SK-N-DZ (cell line): ENCODE measurements around the gene LBH.

Source experiments
- DNase-seq: peaks from one replicate; pipeline ENCODE4 v3.0.0-alpha.2; 2015; ENCODE audit warnings: low spot score

Gene LBH

GRCh38 chr2:30235008-30235655 lies 3.8 kb downstream of the LBH start:
- DNase-seq = no peak

- DNase-seq = no peak
Measured at GRCh38 chr2:30235859-30236535, 4.7 kb downstream of the LBH start.

GRCh38 chr2:30236591-30237238 lies 5.4 kb downstream of the LBH start:
- DNase-seq = no peak

- DNase-seq = no peak
Measured at GRCh38 chr2:30237239-30237965, 6.1 kb downstream of the LBH start.

- no peak for DNase-seq
Measured at GRCh38 chr2:30237966-30238800, 6.8 kb downstream of the LBH start.

- DNase-seq = peak; percentile 77
Measured at GRCh38 chr2:30239308-30239985, 8.1 kb downstream of the LBH start.

GRCh38 chr2:30239986-30240752 lies 8.8 kb downstream of the LBH start:
- DNase-seq = no peak

GRCh38 chr2:30243231-30243630 lies 11.9 kb downstream of the LBH start:
- DNase-seq = no peak

- DNase-seq = no peak
Measured at GRCh38 chr2:30245364-30245763, 14.0 kb downstream of the LBH start.

- DNase-seq = no peak
Measured at GRCh38 chr2:30248791-30249190, 17.5 kb downstream of the LBH start.

- DNase-seq = no peak
Measured at GRCh38 chr2:30249354-30249753, 18.0 kb downstream of the LBH start.

GRCh38 chr2:30250421-30250820 lies 19.1 kb downstream of the LBH start:
- no peak for DNase-seq

GRCh38 chr2:30252723-30253701 lies 21.7 kb downstream of the LBH start:
- peak; percentile 65 for DNase-seq

GRCh38 chr2:30253873-30254684 lies 22.7 kb downstream of the LBH start:
- DNase-seq = no peak

GRCh38 chr2:30254685-30255001 lies 23.3 kb downstream of the LBH start:
- DNase-seq = no peak

- DNase-seq = no peak
Measured at GRCh38 chr2:30255026-30255425, 23.7 kb downstream of the LBH start.

GRCh38 chr2:30255466-30256408 lies 24.4 kb downstream of the LBH start:
- DNase-seq = no peak
